HepG2 (cell line): Measurements from ENCODE around the gene ATRAID. TPM values are rescaled to one million over a fixed set of nuclear protein-coding genes. Genes with fewer than 3 reads are reported as not detected.
A peak's percentile ranks its signal among the peaks of the same experiment; 100 is the strongest.

Experiments used
- ETV5 ChIP-seq: IDR thresholded peaks from 2 replicates; pipeline ENCODE4 v1.6.1; 2018; ENCODE audit warnings: missing biosample characterization, missing genetic modification reagents, inconsistent platforms, borderline replicate concordance
- FOXP4 ChIP-seq: sonication (generic); formaldehyde crosslinking; IDR thresholded peaks from 2 replicates; pipeline ENCODE4 v1.4.0; 2020; ENCODE audit warnings: missing genetic modification reagents
- HNF4A ChIP-seq: sonication (generic); formaldehyde crosslinking; IDR thresholded peaks from 2 replicates; pipeline ENCODE4 v1.4.0; 2020; ENCODE audit warnings: missing genetic modification reagents
- MATR3 ChIP-seq: sonication (generic); formaldehyde crosslinking; IDR thresholded peaks from 2 replicates; pipeline ENCODE4 v1.4.0; 2020; ENCODE audit warnings: missing genetic modification reagents
- NFATC3 ChIP-seq: sonication (generic); formaldehyde crosslinking; IDR thresholded peaks from 2 replicates; pipeline ENCODE4 v1.5.1; 2020; ENCODE audit warnings: mild to moderate bottlenecking, missing genetic modification reagents
- PLRG1 ChIP-seq: fragments of 450-650 bp; conservative IDR thresholded peaks from 2 replicates; pipeline ENCODE4 v1.6.1; 2016
- POLR2AphosphoS2 ChIP-seq: IDR thresholded peaks from 2 replicates; pipeline ENCODE4 v1.6.1; 2011; ENCODE audit warnings: low read depth, low read length, improper control_type of control experiment
- REL ChIP-seq: sonication (generic); formaldehyde crosslinking; conservative IDR thresholded peaks from 2 replicates; pipeline ENCODE4 v1.8.0; 2022; ENCODE audit warnings: mild to moderate bottlenecking, missing genetic modification reagents, moderate library complexity
- RELA ChIP-seq: sonication (generic); formaldehyde crosslinking; IDR thresholded peaks from 2 replicates; pipeline ENCODE4 v1.4.0; 2020; ENCODE audit warnings: missing genetic modification reagents
- TBL1XR1 ChIP-seq: fragments of 150-350 bp; IDR thresholded peaks from 2 replicates; pipeline ENCODE4 v1.6.1; 2014; ENCODE audit warnings: borderline replicate concordance, low read length; ENCODE audit not compliant: partially characterized antibody
- THYN1 ChIP-seq: sonication (generic); formaldehyde crosslinking; IDR thresholded peaks from 2 replicates; pipeline ENCODE4 v1.8.1; 2023; ENCODE audit warnings: low read depth, mild to moderate bottlenecking, moderate library complexity, missing genetic modification reagents, borderline replicate concordance
- YEATS4 ChIP-seq: sonication (generic); formaldehyde crosslinking; IDR thresholded peaks from 2 replicates; pipeline ENCODE4 v1.4.0; 2020; ENCODE audit warnings: missing genetic modification reagents, borderline replicate concordance
- ZNF10 ChIP-seq: sonication (generic); formaldehyde crosslinking; IDR thresholded peaks from 2 replicates; pipeline ENCODE4 v1.4.0; 2020; ENCODE audit warnings: mild to moderate bottlenecking, low read depth, missing genetic modification reagents, borderline replicate concordance
- ZNF124 ChIP-seq: sonication (generic); formaldehyde crosslinking; IDR thresholded peaks from 2 replicates; pipeline ENCODE4 v1.4.0; 2020; ENCODE audit warnings: missing genetic modification reagents
- ZNF20 ChIP-seq: sonication (generic); formaldehyde crosslinking; IDR thresholded peaks from 2 replicates; pipeline ENCODE4 v1.4.0; 2020; ENCODE audit warnings: mild to moderate bottlenecking, moderate library complexity, missing genetic modification reagents
- ZNF30 ChIP-seq: sonication (generic); formaldehyde crosslinking; IDR thresholded peaks from 2 replicates; pipeline ENCODE4 v1.5.0; 2020; ENCODE audit warnings: mild to moderate bottlenecking, missing genetic modification reagents
- ZNF619 ChIP-seq: sonication (generic); formaldehyde crosslinking; IDR thresholded peaks from 2 replicates; pipeline ENCODE4 v1.4.0; 2020; ENCODE audit warnings: mild to moderate bottlenecking, missing genetic modification reagents
- ZNF710 ChIP-seq: sonication (generic); formaldehyde crosslinking; IDR thresholded peaks from 2 replicates; pipeline ENCODE4 v1.5.0; 2020; ENCODE audit warnings: mild to moderate bottlenecking, missing genetic modification reagents, borderline replicate concordance
- ZZZ3 ChIP-seq: sonication (generic); formaldehyde crosslinking; IDR thresholded peaks from 2 replicates; pipeline ENCODE4 v1.4.0; 2020; ENCODE audit warnings: missing genetic modification reagents, mild to moderate bottlenecking, borderline replicate concordance
- polyA plus RNA-seq, 8 experiments: library from polyadenylated mRNA; depleted of rRNA in 3 of 8; stranded (reverse) in 7 of 8; unstranded in 1 of 8; fragments of >200 nt; fragmentation: Illumina TruSeq in 4 of 8; extraction: Trizol in 4 of 8; gene quantifications; 2 replicates each; pipeline versions ENCODE4 v1.2.1 to v1.2.3, GENCODE V29; 2011 to 2016; ENCODE audit warnings: low read depth in 4 of 8, missing spikeins in 1 of 8, mixed read lengths in 1 of 8; ENCODE audit not compliant: insufficient read depth in 1 of 8
- total RNA-seq, 5 experiments: library from RNA; depleted of rRNA; stranded (reverse); fragments of >200 nt; fragmentation: Illumina TruSeq; extraction: Trizol; gene quantifications; 2 replicates each; pipeline ENCODE4 v1.2.3, GENCODE V29; 2016; ENCODE audit warnings: low read depth in 1 of 5
- TF ChIP-seq, protein P1 (sequence below): sonication (generic); formaldehyde crosslinking; IDR thresholded peaks from 2 replicates; pipeline ENCODE4 v1.5.0; 2020; ENCODE audit warnings: missing genetic modification reagents, mild to moderate bottlenecking, borderline replicate concordance
- TF ChIP-seq, protein P2 (sequence below): sonication (generic); formaldehyde crosslinking; IDR thresholded peaks from 2 replicates; pipeline ENCODE4 v1.4.0; 2020; ENCODE audit warnings: missing genetic modification reagents, low read depth, mild to moderate bottlenecking, borderline replicate concordance
- TF ChIP-seq, protein P3 (sequence below): IDR thresholded peaks from 2 replicates; pipeline ENCODE4 v1.6.1; 2012; ENCODE audit warnings: inconsistent platforms

ATRAID gene
- total and polyA plus RNA-seq, 2 of the 13 experiments (the other 11 are each of a cell fraction or from before 2014, with no cell fraction given) = 207 to 382 TPM

- no peak for TF ChIP-seq ZNF710
- TF ChIP-seq, protein P1, sequence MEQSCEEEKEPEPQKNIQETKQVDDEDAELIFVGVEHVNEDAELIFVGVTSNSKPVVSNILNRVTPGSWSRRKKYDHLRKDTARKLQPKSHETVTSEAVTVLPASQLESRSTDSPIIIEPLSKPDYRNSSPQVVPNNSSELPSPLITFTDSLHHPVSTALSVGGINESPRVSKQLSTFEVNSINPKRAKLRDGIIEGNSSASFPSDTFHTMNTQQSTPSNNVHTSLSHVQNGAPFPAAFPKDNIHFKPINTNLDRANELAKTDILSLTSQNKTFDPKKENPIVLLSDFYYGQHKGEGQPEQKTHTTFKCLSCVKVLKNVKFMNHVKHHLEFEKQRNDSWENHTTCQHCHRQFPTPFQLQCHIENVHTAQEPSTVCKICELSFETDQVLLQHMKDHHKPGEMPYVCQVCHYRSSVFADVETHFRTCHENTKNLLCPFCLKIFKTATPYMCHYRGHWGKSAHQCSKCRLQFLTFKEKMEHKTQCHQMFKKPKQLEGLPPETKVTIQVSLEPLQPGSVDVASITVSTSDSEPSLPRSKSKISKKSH (CRISPR knock-in tag) = peak; percentile 49; the same call in 1 of the 2 replicates
- TF ChIP-seq, protein P2, sequence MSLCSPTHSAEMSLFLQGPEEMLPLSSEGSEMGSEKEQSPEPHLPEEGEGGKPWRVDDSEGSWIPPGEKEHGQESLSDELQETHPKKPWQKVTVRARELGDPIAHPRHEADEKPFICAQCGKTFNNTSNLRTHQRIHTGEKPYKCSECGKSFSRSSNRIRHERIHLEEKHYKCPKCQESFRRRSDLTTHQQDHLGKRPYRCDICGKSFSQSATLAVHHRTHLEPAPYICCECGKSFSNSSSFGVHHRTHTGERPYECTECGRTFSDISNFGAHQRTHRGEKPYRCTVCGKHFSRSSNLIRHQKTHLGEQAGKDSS (CRISPR knock-in tag) = no peak
- TF ChIP-seq ZNF619 = peak; percentile 79; the same call in 1 of the 2 replicates
- TF ChIP-seq YEATS4 (CRISPR knock-in tag) = peak; percentile 90; the same call in 1 of the 2 replicates
- no peak for TF ChIP-seq MATR3 (CRISPR knock-in tag)
- no peak for TF ChIP-seq TBL1XR1
- 0 out of 2 replicates have a peak, but pooled peaks have one; percentile 15 for TF ChIP-seq FOXP4 (CRISPR knock-in tag)
- TF ChIP-seq ZNF30 = 0 out of 2 replicates have a peak, but pooled peaks have one; percentile 56
- no peak for TF ChIP-seq ZNF124
- TF ChIP-seq POLR2AphosphoS2 = no peak
- no peak for TF ChIP-seq THYN1 (CRISPR knock-in tag)
- peak; percentile 15; the same call in 1 of the 2 replicates for TF ChIP-seq ETV5 (CRISPR knock-in tag)
- TF ChIP-seq PLRG1 = no peak
- no peak for TF ChIP-seq HNF4A
- TF ChIP-seq NFATC3 = no peak
- TF ChIP-seq ZZZ3 (CRISPR knock-in tag) = no peak; the same call in 1 of the 2 replicates
- TF ChIP-seq ZNF20 (CRISPR knock-in tag) = no peak
- TF ChIP-seq RELA = no peak
- TF ChIP-seq, protein P3, sequence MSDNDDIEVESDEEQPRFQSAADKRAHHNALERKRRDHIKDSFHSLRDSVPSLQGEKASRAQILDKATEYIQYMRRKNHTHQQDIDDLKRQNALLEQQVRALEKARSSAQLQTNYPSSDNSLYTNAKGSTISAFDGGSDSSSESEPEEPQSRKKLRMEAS = peak; percentile 99
- TF ChIP-seq ZNF10 (CRISPR knock-in tag) = no peak
- no peak for TF ChIP-seq REL (CRISPR knock-in tag)
These were observed 5.6 kb downstream of the ATRAID start, which contains the start of gene CAD (continued) for GRCh38 chr2:27217173-27218121.
